RWPE2 (cell line): ENCODE data around the gene PHF2.
A peak's percentile ranks its signal among the peaks of the same experiment; 100 is the strongest.

ENCODE experiments used
- ATAC-seq: fragments of 200-7000 bp; cut with Tn5 transposase; 3 replicates; pipeline ENCODE4 v1.9.1; 2021; ENCODE audit warnings: low read depth
- DNase-seq: peaks from one replicate; pipeline ENCODE4 v3.0.0-alpha.2; 2020; ENCODE audit warnings: low spot score
- H3K27ac ChIP-seq: fragments of 450-650 bp; 2 replicates; pipeline ENCODE4 v1.5.1; 2017; ENCODE audit warnings: mild to moderate bottlenecking; ENCODE audit not compliant: poor library complexity, severe bottlenecking
- H3K27me3 ChIP-seq: fragments of 250-450 bp; sonication (Bioruptor Pico); 2 replicates; pipeline ENCODE4 v1.5.1; 2021; ENCODE audit warnings: mild to moderate bottlenecking, moderate library complexity; ENCODE audit not compliant: insufficient read depth, poor library complexity, severe bottlenecking
- H3K36me3 ChIP-seq: fragments of 250-450 bp; sonication (Bioruptor Pico); 2 replicates; pipeline ENCODE4 v1.5.1; 2020; ENCODE audit warnings: low read depth, mild to moderate bottlenecking, moderate library complexity
- H3K4me1 ChIP-seq: fragments of 250-450 bp; sonication (Bioruptor Pico); 2 replicates; pipeline ENCODE4 v1.5.1; 2021; ENCODE audit warnings: mild to moderate bottlenecking, moderate library complexity; ENCODE audit not compliant: insufficient read depth, poor library complexity, severe bottlenecking
- H3K4me3 ChIP-seq: fragments of 250-450 bp; sonication (Bioruptor Pico); 2 replicates; pipeline ENCODE4 v1.5.1; 2021; ENCODE audit warnings: mild to moderate bottlenecking, moderate library complexity; ENCODE audit not compliant: severe bottlenecking
- H3K9me3 ChIP-seq: fragments of 250-450 bp; sonication (Bioruptor Pico); 2 replicates; pipeline ENCODE4 v1.5.1; 2021; ENCODE audit warnings: mild to moderate bottlenecking, moderate library complexity; ENCODE audit not compliant: severe bottlenecking
- TF ChIP-seq, protein P1 (sequence below): fragments of 450-650 bp; IDR thresholded peaks from one replicate; pipeline ENCODE4 v1.5.1; 2017; ENCODE audit warnings: mild to moderate bottlenecking, moderate library complexity; ENCODE audit not compliant: poor library complexity, severe bottlenecking

PHF2 gene

DNA sequence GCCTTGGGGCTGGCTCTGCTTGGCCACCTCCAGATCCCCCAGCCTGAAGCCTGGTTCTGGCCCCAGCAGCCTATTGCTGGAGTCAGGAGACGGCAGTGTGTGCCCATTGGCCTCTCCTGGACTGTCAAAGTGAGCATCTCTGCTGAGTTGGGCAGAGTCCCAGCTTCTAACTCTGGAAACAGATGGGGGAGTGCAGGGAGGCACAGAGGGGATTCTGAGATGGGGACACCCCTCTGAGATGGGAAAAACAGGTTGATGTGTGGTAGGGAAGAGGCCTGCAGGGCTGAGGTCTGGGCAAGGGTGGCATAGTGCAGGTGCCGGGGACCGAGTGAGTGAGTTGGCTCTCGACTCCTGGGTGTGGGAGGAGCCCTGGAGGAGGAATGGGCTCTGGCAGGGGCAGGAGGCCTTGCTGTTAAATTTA is 27.5 kb downstream of the PHF2 start:
- no peak overlapping the region for H3K4me3 ChIP-seq

DNA sequence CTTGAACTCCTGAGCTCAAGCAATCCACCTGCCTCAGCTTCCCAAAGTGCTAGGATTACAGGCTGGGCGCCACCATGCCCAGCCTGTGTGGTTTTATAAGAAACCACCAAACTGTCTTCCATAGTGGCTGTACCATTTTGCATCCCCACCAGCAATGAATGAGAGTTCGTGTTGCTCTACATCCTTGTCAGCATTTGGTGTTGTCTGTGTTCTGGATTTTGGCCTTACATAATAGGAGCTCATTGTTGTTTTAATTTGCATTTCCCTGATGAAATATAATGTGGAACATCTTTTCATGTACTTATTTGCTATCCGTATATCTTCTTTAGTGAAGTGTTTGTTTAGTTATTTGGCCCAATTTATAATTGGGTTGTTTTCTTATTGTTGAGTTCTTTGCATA is 29.8 kb downstream of the PHF2 start:
- H3K4me3 ChIP-seq: no peak overlapping the region
- TF ChIP-seq, protein P1, sequence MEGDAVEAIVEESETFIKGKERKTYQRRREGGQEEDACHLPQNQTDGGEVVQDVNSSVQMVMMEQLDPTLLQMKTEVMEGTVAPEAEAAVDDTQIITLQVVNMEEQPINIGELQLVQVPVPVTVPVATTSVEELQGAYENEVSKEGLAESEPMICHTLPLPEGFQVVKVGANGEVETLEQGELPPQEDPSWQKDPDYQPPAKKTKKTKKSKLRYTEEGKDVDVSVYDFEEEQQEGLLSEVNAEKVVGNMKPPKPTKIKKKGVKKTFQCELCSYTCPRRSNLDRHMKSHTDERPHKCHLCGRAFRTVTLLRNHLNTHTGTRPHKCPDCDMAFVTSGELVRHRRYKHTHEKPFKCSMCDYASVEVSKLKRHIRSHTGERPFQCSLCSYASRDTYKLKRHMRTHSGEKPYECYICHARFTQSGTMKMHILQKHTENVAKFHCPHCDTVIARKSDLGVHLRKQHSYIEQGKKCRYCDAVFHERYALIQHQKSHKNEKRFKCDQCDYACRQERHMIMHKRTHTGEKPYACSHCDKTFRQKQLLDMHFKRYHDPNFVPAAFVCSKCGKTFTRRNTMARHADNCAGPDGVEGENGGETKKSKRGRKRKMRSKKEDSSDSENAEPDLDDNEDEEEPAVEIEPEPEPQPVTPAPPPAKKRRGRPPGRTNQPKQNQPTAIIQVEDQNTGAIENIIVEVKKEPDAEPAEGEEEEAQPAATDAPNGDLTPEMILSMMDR: no peak
- H3K4me1 ChIP-seq: no peaks in the 10 kb centered on the region
- no peak for DNase-seq
- H3K9me3 ChIP-seq: no peaks in the 10 kb centered on the region
- no peaks in the 10 kb centered on the region for H3K27me3 ChIP-seq
- no peaks in the 10 kb centered on the region for H3K36me3 ChIP-seq
- H3K27ac ChIP-seq: no peak overlapping the region
- no peak for ATAC-seq

More for the DNA sequence above, 27.5 kb downstream of the PHF2 start:
- DNase-seq (no peak), ATAC-seq (no peak)
- no peaks in the 10 kb centered on the region for H3K9me3 ChIP-seq
- no peak overlapping the region for H3K27ac ChIP-seq
- TF ChIP-seq, protein P1: no peak
- H3K36me3 ChIP-seq: no peaks in the 10 kb centered on the region
- H3K4me1 ChIP-seq: no peaks in the 10 kb centered on the region
- H3K27me3 ChIP-seq: no peaks in the 10 kb centered on the region

DNA sequence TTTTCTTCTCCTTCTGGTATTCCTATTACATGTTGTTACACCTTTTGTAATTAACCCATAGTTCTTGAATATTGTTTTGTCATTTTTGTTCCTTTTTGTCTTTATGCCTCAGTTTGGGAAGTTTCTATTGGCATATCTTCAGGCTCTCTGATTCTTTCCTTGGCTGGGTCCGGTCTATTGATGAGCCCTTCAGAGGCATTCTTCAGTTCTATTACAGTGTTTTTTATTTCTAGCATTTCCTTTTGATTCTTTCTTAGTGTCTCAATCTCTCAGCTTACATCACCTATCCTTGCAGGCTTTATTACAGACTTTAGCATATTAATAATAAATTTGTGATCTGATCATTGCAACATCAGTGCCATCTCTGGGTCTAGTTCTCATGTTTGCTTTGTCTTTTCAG is 33.8 kb downstream of the PHF2 start:
- no peak for DNase-seq
- no peaks in the 10 kb centered on the region for H3K9me3 ChIP-seq
- no peak for ATAC-seq
- H3K4me1 ChIP-seq: peaks cover 9% of the 10 kb centered on the region
- no peaks in the 10 kb centered on the region for H3K27me3 ChIP-seq
- H3K36me3 ChIP-seq: no peaks in the 10 kb centered on the region
- H3K4me3 ChIP-seq: no peak overlapping the region
- H3K27ac ChIP-seq: no peak overlapping the region
- TF ChIP-seq, protein P1: no peak

DNA sequence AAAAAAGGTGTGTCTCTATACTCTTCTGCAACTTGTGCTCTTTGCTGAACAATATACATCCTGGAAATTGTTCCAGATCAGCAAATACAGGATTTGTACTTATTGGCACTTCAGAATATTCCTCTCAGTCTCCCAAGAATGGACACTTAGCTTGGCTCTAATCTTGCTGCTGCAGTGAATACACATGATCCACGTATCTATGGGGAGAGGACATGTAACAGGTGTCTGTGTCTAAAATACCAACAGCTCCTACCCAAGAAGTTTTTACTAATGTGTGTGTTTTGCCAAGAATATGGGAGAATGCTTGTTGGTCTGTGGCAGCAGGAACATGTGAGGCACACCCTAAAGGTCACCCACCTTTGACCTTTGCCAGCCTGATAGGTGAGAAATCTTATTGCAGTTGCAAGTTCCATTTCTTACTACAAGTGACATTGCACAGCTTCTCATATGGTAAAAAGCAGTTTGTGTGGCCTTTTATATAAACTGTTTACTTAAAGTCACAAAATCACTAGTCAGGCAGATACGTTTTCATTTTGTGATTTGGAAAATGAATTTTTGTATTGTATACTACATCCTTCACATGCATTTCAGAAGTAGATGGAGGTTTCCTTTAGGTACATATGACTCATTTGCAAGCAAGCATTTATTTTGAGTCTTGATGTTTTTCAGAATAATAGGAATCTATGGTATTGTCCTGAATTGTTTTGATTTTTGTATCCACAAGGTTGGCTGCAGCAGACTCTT is 35.8 kb downstream of the PHF2 start:
- Histone ChIP-seq H3K27me3 (no peaks in the 10 kb centered on the region), H3K4me3 (no peak overlapping the region), H3K4me1 (peaks cover 9% of the 10 kb centered on the region), H3K27ac (no peak overlapping the region), H3K36me3 (no peaks in the 10 kb centered on the region), H3K9me3 (no peaks in the 10 kb centered on the region)
- TF ChIP-seq, protein P1: no peak
- ATAC-seq (peak; percentile 12; the same call in 1 of the 3 replicates), DNase-seq (no peak)

DNA sequence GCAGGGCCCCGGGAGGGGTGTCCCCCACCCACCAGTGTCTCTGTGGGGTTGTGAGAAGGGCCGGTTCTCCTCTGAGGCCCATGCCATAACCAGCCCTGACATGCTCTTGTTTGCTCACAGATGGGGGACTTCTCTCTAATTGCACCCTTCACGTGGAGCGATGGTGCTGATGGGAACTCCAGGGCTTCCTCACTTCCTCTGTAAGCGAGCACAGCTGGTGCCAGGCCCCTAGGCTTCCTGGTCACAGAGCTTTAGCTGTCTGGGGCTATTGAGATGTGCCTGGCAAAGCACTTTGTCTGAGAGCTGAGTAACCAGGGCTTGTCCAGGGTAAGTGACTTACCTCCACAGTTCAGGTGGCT is 36.4 kb downstream of the PHF2 start:
- H3K4me3 ChIP-seq: no peak overlapping the region
- peak; percentile 42; the same call in 2 of the 3 replicates for ATAC-seq
- no peaks in the 10 kb centered on the region for H3K9me3 ChIP-seq
- H3K27me3 ChIP-seq: no peaks in the 10 kb centered on the region
- no peaks in the 10 kb centered on the region for H3K36me3 ChIP-seq
- DNase-seq: no peak
- TF ChIP-seq, protein P1: no peak
- peaks cover 9% of the 10 kb centered on the region for H3K4me1 ChIP-seq
- no peak overlapping the region for H3K27ac ChIP-seq
